IMR-90 (cell line): ENCODE data around the gene LNX1.

Experiments
- CEBPB ChIP-seq: IDR thresholded peaks from 2 replicates; pipeline ENCODE4 v1.6.1; 2012; ENCODE audit warnings: low read depth, low read length, improper control_type of control experiment
- MAZ ChIP-seq: IDR thresholded peaks from 2 replicates; pipeline ENCODE4 v1.6.1; 2012; ENCODE audit warnings: low read depth, mild to moderate bottlenecking, low read length, improper control_type of control experiment, moderate library complexity, borderline replicate concordance
- MXI1 ChIP-seq: IDR thresholded peaks from 2 replicates; pipeline ENCODE4 v1.6.1; 2012; ENCODE audit warnings: low read depth, mild to moderate bottlenecking, low read length, moderate library complexity, borderline replicate concordance
- RAD21 ChIP-seq: IDR thresholded peaks from 2 replicates; pipeline ENCODE4 v1.6.1; 2012; ENCODE audit warnings: low read length, improper control_type of control experiment
- RFX5 ChIP-seq: IDR thresholded peaks from 2 replicates; pipeline ENCODE4 v1.8.0; 2012; ENCODE audit warnings: low read depth, mild to moderate bottlenecking, low read length, moderate library complexity
- TF ChIP-seq, protein P1 (sequence below): conservative IDR thresholded peaks from 2 replicates; pipeline ENCODE4 v1.5.1; 2012; ENCODE audit warnings: mild to moderate bottlenecking, low read depth, low read length, improper control_type of control experiment

DNA sequence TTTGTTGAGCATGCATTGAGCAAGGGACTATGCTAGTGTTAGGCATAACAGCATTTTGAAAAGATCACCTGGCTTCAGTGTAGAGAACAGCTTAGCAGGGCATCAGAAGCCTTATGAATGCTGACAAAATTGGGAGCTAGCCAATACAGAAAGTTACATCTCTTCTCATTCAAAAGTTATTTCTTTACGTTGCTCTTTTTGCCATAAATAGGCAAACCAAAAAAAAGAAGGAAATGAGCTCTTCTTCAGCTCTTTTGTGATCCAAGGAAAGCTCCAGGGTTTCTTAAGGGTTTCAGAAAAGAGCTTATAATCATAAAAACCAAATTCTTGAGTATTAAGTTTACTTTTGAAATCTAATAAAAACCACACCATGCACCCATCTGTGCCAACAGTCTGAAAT is 35.2 kb upstream of the LNX1 start:
- TF ChIP-seq MAZ, result no peak
- no peak for TF ChIP-seq RAD21
- TF ChIP-seq MXI1, result no peak
- TF ChIP-seq, protein P1, sequence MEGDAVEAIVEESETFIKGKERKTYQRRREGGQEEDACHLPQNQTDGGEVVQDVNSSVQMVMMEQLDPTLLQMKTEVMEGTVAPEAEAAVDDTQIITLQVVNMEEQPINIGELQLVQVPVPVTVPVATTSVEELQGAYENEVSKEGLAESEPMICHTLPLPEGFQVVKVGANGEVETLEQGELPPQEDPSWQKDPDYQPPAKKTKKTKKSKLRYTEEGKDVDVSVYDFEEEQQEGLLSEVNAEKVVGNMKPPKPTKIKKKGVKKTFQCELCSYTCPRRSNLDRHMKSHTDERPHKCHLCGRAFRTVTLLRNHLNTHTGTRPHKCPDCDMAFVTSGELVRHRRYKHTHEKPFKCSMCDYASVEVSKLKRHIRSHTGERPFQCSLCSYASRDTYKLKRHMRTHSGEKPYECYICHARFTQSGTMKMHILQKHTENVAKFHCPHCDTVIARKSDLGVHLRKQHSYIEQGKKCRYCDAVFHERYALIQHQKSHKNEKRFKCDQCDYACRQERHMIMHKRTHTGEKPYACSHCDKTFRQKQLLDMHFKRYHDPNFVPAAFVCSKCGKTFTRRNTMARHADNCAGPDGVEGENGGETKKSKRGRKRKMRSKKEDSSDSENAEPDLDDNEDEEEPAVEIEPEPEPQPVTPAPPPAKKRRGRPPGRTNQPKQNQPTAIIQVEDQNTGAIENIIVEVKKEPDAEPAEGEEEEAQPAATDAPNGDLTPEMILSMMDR, result no peak
- TF ChIP-seq CEBPB, result no peak
- no peak for TF ChIP-seq RFX5
